ENCODE measurements around the gene LIMS4.
"Not testable (repeated sequence)": the region's sequence is repeated elsewhere in the genome, so short reads cannot be mapped to it uniquely, and the experiment has no call there.

The LIMS4 gene, protein sequence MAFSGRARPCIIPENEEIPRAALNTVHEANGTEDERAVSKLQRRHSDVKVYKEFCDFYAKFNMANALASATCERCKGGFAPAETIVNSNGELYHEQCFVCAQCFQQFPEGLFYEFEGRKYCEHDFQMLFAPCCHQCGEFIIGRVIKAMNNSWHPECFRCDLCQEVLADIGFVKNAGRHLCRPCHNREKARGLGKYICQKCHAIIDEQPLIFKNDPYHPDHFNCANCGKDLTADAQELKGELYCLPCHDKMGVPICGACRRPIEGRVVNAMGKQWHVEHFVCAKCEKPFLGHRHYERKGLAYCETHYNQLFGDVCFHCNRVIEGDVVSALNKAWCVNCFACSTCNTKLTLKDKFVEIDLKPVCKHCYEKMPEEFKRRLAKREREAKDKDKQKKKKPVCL

GRCh38 chr2:110472171-110473058 is at the start of gene LIMS4:
TSS of gene LIMS4 (minus strand) at chr2:110472816. CDS start at chr2:110472778, 38 bp downstream.
- DNase-seq (ENCODE audit: low read depth); H3K4me3 ChIP-seq (ENCODE audit: low read length): not testable (repeated sequence)

DNA sequence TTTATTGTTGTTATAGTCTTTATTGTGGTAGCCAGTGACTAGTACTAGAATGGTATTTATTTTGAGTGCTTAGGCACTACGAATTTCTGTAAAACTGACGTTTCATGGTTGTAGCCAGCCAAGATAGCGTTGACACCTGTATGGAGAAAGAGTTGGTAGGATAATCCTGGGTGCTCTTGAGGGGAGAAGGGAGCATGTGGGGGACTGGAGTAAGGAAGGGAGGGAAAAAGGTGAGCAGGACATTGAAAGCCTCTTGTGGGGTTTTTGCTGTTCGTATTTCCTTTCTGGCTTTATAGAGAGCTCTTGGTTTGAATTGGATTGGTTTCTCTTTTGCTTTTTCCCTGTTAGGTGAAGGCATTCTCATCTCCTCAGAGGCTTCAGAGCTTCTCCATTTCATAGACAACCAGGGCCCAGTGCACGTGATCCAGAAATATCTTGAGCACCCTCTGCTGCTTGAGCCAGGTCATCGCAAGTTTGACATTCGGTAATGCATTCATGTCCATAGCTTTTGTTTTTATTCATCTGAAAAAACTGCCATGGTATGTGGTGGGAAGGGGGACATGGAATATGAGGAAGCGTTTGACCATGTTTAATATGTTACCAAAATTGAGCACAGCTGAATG is 27.2 kb upstream of the LIMS4 start:
- not testable (repeated sequence) for DNase-seq (ENCODE audit: low read depth); H3K4me3 ChIP-seq (ENCODE audit: low read length)

DNA sequence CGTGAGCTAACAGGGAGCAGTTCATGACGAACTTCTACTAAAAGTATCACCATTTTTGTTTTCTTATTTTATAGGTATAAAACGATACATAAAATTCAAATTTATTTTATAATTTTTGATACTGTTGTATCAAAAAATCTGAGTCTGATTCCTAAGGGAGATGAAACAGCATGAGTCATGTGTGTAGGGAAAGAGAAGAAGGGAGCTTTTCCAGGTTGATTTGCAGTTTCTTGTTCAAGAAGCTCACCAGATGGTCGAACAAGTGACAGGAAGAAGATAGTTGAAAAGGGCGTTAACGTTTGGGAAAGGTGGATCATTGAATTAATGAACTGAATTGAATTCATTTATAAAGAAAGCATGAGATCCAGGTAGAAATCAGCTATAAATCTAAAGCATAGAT is 23.4 kb upstream of the LIMS4 start:
- DNase-seq (ENCODE audit: low read depth); H3K4me3 ChIP-seq (ENCODE audit: low read length): not testable (repeated sequence)

- H3K4me3 ChIP-seq (ENCODE audit: low read length); DNase-seq (ENCODE audit: low read depth): not testable (repeated sequence)
Measured at GRCh38 chr2:110494488-110494887, 21.9 kb upstream of the LIMS4 start.

GRCh38 chr2:110488991-110489390 is 16.4 kb upstream of the LIMS4 start:
- not testable (repeated sequence) for DNase-seq (ENCODE audit: low read depth); H3K4me3 ChIP-seq (ENCODE audit: low read length)

DNA sequence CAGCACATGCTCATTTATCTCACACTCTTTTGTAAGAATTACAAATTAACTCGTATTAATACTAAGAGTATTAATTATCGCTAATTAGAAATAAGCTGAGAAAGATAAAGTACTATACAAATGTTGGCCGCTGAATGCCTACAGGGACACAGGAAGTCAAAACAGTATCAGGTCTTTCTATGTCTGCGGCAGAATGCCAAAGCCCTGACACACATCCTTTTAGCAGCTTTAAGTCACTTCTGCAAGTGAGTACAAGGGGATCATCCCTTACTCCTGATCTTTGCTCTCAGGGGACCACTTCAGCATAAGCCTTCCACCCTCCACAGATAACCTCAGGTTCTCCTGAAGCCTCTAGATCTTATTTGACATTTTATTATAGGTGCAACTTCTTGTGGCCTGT is 10.1 kb upstream of the LIMS4 start:
- not testable (repeated sequence) for DNase-seq (ENCODE audit: low read depth); H3K4me3 ChIP-seq (ENCODE audit: low read length)

DNA sequence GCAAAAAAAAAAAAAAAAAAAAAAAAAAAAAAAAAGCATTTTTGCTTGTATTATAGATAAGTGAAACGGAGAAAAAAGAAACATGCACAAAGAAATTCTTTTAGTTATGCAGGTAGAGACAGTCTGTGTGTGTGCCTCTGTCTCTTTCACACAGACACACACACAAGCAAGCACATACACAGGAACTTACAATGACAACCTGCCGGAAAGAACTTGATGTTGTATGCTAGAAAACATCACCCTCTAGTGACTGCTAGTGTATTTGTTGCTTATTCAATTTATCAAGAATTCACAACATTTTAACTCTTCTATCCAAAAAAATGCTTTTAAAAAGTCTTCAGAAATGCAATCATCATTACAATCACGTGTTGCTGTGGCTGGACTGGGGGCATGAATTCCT is 8.6 kb upstream of the LIMS4 start:
- DNase-seq (ENCODE audit: low read depth); H3K4me3 ChIP-seq (ENCODE audit: low read length): not testable (repeated sequence)

DNA sequence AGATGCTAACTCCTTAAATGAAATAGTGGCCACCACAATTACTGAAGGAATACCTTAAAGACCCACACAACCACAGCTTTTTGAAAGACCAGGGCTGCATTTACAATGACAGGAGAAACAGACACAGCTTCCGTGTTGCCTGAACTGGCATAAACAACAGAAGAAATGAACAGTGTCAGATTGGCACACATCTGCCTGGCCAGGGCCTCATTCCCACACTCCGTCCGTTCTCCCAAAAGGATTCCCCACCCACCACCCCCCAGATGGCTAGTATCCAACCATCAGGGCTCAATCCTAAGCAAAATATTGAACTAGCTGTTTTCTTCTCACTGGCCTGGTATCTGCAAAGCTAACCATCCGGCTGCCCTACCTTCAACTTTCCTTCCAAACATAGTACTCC is 7.5 kb upstream of the LIMS4 start:
- H3K4me3 ChIP-seq (ENCODE audit: low read length); DNase-seq (ENCODE audit: low read depth): not testable (repeated sequence)

DNA sequence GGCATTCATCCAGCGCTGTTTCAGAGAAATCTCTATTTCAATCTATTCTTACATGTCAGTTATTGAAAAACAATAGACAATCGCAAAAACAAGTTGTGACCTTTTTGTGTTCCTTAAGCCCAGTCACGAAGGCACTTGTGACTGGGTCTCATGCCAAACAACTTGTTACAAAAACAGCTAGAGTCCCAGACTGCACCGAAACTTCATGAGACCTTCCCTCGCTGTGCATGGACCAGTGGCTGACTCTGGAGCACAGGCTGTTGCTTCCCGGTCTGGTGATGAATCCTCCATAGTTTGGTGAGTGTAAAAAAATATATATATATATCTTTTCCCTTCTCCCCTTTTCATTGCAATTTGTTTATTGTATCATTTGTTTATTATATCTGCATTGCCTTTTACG is 4.8 kb upstream of the LIMS4 start:
- H3K4me3 ChIP-seq (ENCODE audit: low read length); DNase-seq (ENCODE audit: low read depth): not testable (repeated sequence)

DNA sequence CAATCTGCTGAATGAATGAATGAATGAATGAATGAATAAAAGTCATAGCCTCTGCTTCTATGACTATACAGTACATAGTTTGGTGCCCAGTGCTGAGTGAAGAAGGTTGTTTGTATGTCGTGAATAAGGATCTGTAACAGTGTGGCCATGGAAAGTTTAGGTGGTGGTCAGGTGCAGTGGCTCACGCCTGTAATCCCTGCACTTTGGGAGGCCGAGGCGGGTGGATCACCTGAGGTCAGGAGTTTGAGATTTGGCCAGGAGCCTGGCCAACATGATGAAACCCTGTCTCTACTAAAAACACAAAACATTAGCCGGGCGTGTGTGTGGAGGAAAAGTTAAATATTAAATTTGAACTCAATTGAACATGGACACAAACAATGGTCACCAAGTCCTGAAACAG is 4.3 kb upstream of the LIMS4 start:
- not testable (repeated sequence) for DNase-seq (ENCODE audit: low read depth); H3K4me3 ChIP-seq (ENCODE audit: low read length)

GRCh38 chr2:110475627-110476359 is 3.2 kb upstream of the LIMS4 start:
- not testable (repeated sequence) for H3K4me3 ChIP-seq (ENCODE audit: low read length); DNase-seq (ENCODE audit: low read depth)

DNA sequence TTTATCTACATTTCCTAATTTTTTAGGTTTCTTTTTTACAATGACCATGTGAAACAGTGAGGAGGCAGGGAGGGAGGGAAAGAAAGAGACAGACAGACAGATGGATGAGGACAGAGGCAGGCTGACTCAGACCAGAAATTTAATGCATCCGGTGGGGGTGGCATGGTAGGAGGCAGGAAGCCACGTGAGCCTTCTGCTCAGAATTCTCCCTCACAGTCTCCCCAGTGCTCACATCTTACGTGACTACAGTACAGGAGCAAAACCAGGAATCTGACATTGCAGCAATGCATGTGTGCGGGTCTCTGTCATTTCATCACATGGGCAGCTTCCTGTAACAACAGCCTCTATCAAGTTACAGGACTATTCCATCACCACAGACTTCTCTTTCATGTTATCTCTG is 2.3 kb upstream of the LIMS4 start:
- not testable (repeated sequence) for DNase-seq (ENCODE audit: low read depth); H3K4me3 ChIP-seq (ENCODE audit: low read length)

DNA sequence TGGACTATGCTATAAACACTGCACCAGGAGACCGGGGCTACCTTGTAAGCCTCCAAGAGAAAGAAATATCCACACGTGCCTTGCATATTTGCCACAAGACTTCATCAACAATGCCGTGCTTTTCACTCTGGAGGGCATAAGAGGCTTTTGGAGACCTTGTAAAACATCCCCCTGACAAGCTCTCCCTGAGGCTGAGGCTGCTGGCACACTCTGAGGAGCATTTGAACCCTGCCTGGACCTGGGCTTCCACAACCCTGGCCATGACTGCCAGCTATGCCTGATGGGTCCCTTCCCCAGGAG is 393 bp upstream of the LIMS4 start:
- H3K4me3 ChIP-seq (ENCODE audit: low read length) = not testable (repeated sequence)

GRCh38 chr2:110468921-110469320 is 3.7 kb downstream of the LIMS4 start:
- DNase-seq (ENCODE audit: low read depth); H3K4me3 ChIP-seq (ENCODE audit: low read length): not testable (repeated sequence)

More for the DNA sequence above, 393 bp upstream of the LIMS4 start:
- not testable (repeated sequence) for DNase-seq (ENCODE audit: low read depth)

- DNase-seq (ENCODE audit: low read depth); H3K4me3 ChIP-seq (ENCODE audit: low read length): not testable (repeated sequence)
Measured at GRCh38 chr2:110465312-110465711, 7.3 kb downstream of the LIMS4 start.

DNA sequence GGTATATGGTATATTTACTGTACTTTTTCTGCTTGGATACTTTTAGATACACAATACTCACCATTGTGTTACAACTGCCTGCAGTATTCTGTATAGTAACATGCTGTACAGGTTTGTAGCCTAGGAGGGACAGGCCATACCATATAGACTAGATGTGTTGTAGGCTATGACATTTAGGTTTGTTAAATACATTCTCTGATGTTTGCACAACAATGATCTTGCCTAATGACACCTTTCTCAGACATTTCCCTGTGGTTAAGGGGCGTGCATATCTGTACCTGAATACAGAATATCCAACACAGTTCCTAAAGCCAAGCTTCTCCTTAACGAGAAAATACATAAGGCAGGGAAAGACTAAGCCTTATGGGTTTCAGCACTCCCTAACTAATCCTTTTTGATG is 10.2 kb downstream of the LIMS4 start:
- H3K4me3 ChIP-seq (ENCODE audit: low read length); DNase-seq (ENCODE audit: low read depth): not testable (repeated sequence)

DNA sequence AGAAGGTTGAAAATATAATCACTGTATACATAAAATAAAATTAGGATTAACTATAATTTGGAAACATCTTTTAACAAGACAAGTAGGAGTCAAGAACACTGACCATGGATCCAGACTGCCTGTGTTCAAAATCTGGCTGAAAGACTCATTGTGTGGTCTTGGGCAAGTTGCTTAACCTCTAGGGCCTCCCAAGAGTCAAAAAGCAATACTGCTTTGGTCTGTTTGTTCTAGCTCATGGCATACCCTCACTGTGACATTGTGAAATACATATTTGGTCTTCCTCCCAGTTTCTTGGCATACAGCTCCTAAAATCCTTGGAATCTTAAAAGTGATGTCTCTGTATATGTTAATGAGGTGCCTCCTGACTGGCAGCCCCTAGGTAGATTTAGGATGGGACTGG is 12.3 kb downstream of the LIMS4 start:
- not testable (repeated sequence) for H3K4me3 ChIP-seq (ENCODE audit: low read length); DNase-seq (ENCODE audit: low read depth)

- H3K4me3 ChIP-seq (ENCODE audit: low read length); DNase-seq (ENCODE audit: low read depth): not testable (repeated sequence)
Measured at GRCh38 chr2:110457214-110457590, 15.4 kb downstream of the LIMS4 start.

Data from AG10803 (cell line).